Ishikawa (cell line): ENCODE data around the gene SCNN1B.

Source experiments
- CEBPB ChIP-seq: IDR thresholded peaks from 2 replicates; pipeline ENCODE4 v1.6.1; 2012
- EGR1 ChIP-seq: IDR thresholded peaks from 2 replicates; pipeline ENCODE4 v1.6.1; 2012
- EP300 ChIP-seq: IDR thresholded peaks from 2 replicates; pipeline ENCODE4 v1.6.1; 2012; ENCODE audit warnings: borderline replicate concordance
- RAD21 ChIP-seq: IDR thresholded peaks from 2 replicates; pipeline ENCODE4 v1.6.1; 2012; ENCODE audit warnings: low read depth
- REST ChIP-seq: IDR thresholded peaks from 2 replicates; pipeline ENCODE4 v1.6.1; 2012; ENCODE audit warnings: low read depth, mild to moderate bottlenecking
- TAF1 ChIP-seq: IDR thresholded peaks from 2 replicates; pipeline ENCODE4 v1.6.1; 2012; ENCODE audit warnings: low read depth, mild to moderate bottlenecking
- TCF12 ChIP-seq: IDR thresholded peaks from 2 replicates; pipeline ENCODE4 v1.6.1; 2012; ENCODE audit warnings: low read depth
- TEAD4 ChIP-seq: IDR thresholded peaks from 2 replicates; pipeline ENCODE4 v1.6.1; 2012
- YY1 ChIP-seq: IDR thresholded peaks from 2 replicates; pipeline ENCODE4 v1.6.1; 2012; ENCODE audit warnings: low read depth

GRCh38 chr16:23324727-23325126 is 22.6 kb downstream of the SCNN1B start:
- TF ChIP-seq RAD21 (no peak), REST (no peak), TAF1 (no peak), TEAD4 (no peak), YY1 (no peak), CEBPB (no peak), EP300 (no peak), EGR1 (no peak), TCF12 (no peak)
